Activated naive CD4-positive, alpha-beta T cell treated with anti-CD3 and anti-CD28 coated beads, Interleukin-2, amount 50 U/mL, for 72 hours (primary cell): ENCODE data around the gene UQCRC1. TPM values are rescaled to one million over a fixed set of nuclear protein-coding genes. Genes with fewer than 3 reads are reported as not detected.
A peak's percentile ranks its signal among the peaks of the same experiment; 100 is the strongest.
"Not testable (repeated sequence)": the region's sequence is repeated elsewhere in the genome, so short reads cannot be mapped to it uniquely, and the experiment has no call there.

Source experiments
- ATAC-seq, 2 donors: fragments of 150-1000 bp; cut with Tn5 transposase; 2 replicates each; pipeline ENCODE4 v1.10.0; 2021; ENCODE audit warnings: mild to moderate bottlenecking in 2 of 2, moderate library complexity in 2 of 2
- DNase-seq, 2 donors: peaks; one replicate each; pipeline ENCODE4 v3.0.0; 2021 to 2022; ENCODE audit warnings: low spot score in 2 of 2
- H3K27ac Mint-ChIP-seq, 2 donors: one replicate each; pipeline ENCODE4 v1.8.0; 2022; ENCODE audit warnings: mild to moderate bottlenecking in 2 of 2, mixed read lengths in 2 of 2
- H3K36me3 Mint-ChIP-seq, 2 donors: one replicate each; pipeline ENCODE4 v1.8.0; 2022; ENCODE audit warnings: mixed read lengths in 2 of 2
- H3K9me3 Mint-ChIP-seq, 2 donors: one replicate each; pipeline ENCODE4 v1.8.0; 2022; ENCODE audit warnings: mixed read lengths in 2 of 2
- total RNA-seq, 2 donors: library from RNA; stranded (reverse); gene quantifications; one replicate each; pipeline ENCODE4 v1.2.3, GENCODE V29; 2022

The UQCRC1 gene
- total RNA-seq, 2 donors from 2014 or later = 257 to 269 TPM

GRCh38 chr3:48556796-48557626 lies 52.4 kb downstream of the UQCRC1 start, which contains the start of gene PFKFB4:
Gene PFKFB4 (minus strand): TSS chr3:48556803. CDS start chr3:48556777, 26 bp downstream.
- ATAC-seq = peak; percentile 89 to 93

GRCh38 chr3:48555949-48556795 lies 53.3 kb downstream of the UQCRC1 start:
- peak overlapping the region; percentile 71 to 81 for H3K27ac Mint-ChIP-seq
- DNase-seq (no peak), ATAC-seq (no peak)
- no peaks in the 10 kb centered on the region for H3K9me3 Mint-ChIP-seq
- H3K36me3 Mint-ChIP-seq = peaks cover 0 to 25% of the 10 kb centered on the region in 2 donors

More at GRCh38 chr3:48556796-48557626, 52.4 kb downstream of the UQCRC1 start, which contains the start of gene PFKFB4:
- H3K9me3 Mint-ChIP-seq = no peaks in the 10 kb centered on the region
- peak within 1 kb of the TSS; percentile 71 to 81 for H3K27ac Mint-ChIP-seq
- H3K36me3 Mint-ChIP-seq = peaks cover 0 to 25% of the 10 kb centered on the region in 2 donors
- peak; percentile 99 to 100 for DNase-seq

- H3K9me3 Mint-ChIP-seq = no peaks in the 10 kb centered on the region
- H3K27ac Mint-ChIP-seq = peak overlapping the region in 1 of 2 donors; percentile 53
- ATAC-seq = no peak
- DNase-seq = no peak
- peaks cover 0 to 25% of the 10 kb centered on the region in 2 donors for H3K36me3 Mint-ChIP-seq
Measured at GRCh38 chr3:48555231-48555948, 54.1 kb downstream of the UQCRC1 start.

- Mint-ChIP-seq H3K36me3 (peaks cover 0 to 25% of the 10 kb centered on the region in 2 donors), H3K9me3 (no peaks in the 10 kb centered on the region), H3K27ac (no peak overlapping the region)
- DNase-seq = no peak
- ATAC-seq = no peak
Measured at GRCh38 chr3:48553886-48554845, 55.3 kb downstream of the UQCRC1 start.

- peaks cover 0 to 29% of the 10 kb centered on the region in 2 donors for H3K36me3 Mint-ChIP-seq
- no peaks in the 10 kb centered on the region for H3K9me3 Mint-ChIP-seq
- no peak overlapping the region for H3K27ac Mint-ChIP-seq
- ATAC-seq = no peak
- no peak for DNase-seq
Measured at GRCh38 chr3:48553361-48553760, 56.1 kb downstream of the UQCRC1 start.

GRCh38 chr3:48552111-48552951 lies 57.1 kb downstream of the UQCRC1 start:
- Mint-ChIP-seq H3K36me3 (peaks cover 0 to 35% of the 10 kb centered on the region in 2 donors), H3K27ac (no peak overlapping the region), H3K9me3 (no peaks in the 10 kb centered on the region)
- DNase-seq (no peak), ATAC-seq (no peak)

GRCh38 chr3:48551651-48552050 lies 57.8 kb downstream of the UQCRC1 start:
- H3K36me3 Mint-ChIP-seq = peaks cover 0 to 40% of the 10 kb centered on the region in 2 donors
- not testable (repeated sequence) for DNase-seq, H3K9me3 Mint-ChIP-seq

More at GRCh38 chr3:48551651-48552050, 57.8 kb downstream of the UQCRC1 start:
- ATAC-seq, H3K27ac Mint-ChIP-seq: not testable (repeated sequence)

Other genes starting within 250 kb of the UQCRC1 start
- gene FBXW12, start 237.4 kb downstream of the UQCRC1 start, total RNA-seq = not detected
- gene PLXNB1, start 179.6 kb downstream of the UQCRC1 start, total RNA-seq = 1 to 10 TPM; 3.0 to 7.3 TPM
- gene CCDC51, start 169.5 kb downstream of the UQCRC1 start, total RNA-seq = 10 to 100 TPM; 21.7 to 27.1 TPM
- 100 to 1,000 TPM; 168 to 307 TPM for gene TMA7, start 169.4 kb downstream of the UQCRC1 start, total RNA-seq
- 10 to 100 TPM; 10.1 to 15.9 TPM for gene ATRIP, start 162.9 kb downstream of the UQCRC1 start, total RNA-seq
- 10 to 100 TPM; 64.0 to 75.3 TPM for gene SHISA5, start 105.5 kb downstream of the UQCRC1 start, total RNA-seq
- 100 to 1,000 TPM in 1 of 2 donors, 1 to 10 TPM in 1; 6.3 to 139 TPM for gene PFKFB4, start 52.8 kb downstream of the UQCRC1 start, total RNA-seq
- gene UCN2, start 45.9 kb downstream of the UQCRC1 start, total RNA-seq = under 1 TPM in 1 of 2 donors, not detected in 1; 0.21 TPM
- 1 to 10 TPM; 3.2 to 5.5 TPM for gene COL7A1, start 14.3 kb downstream of the UQCRC1 start, total RNA-seq
- under 1 TPM in 1 of 2 donors, not detected in 1; 0.36 TPM for gene TMEM89, start 12.1 kb upstream of the UQCRC1 start, total RNA-seq
- gene SLC26A6, start 25.8 kb upstream of the UQCRC1 start, total RNA-seq = 100 to 1,000 TPM in 1 of 2 donors, 10 to 100 TPM in 1; 38.3 to 110 TPM
- gene CELSR3, start 53.2 kb upstream of the UQCRC1 start, total RNA-seq = 10 to 100 TPM; 12.6 to 13.1 TPM
- gene NCKIPSD, start 76.3 kb upstream of the UQCRC1 start, total RNA-seq = 10 to 100 TPM; 45.7 to 77.2 TPM
- gene IP6K2, start 107.6 kb upstream of the UQCRC1 start, total RNA-seq = 10 to 100 TPM; 53.8 to 73.5 TPM
- 10 to 100 TPM; 13.9 to 25.6 TPM for gene PRKAR2A, start 238.2 kb upstream of the UQCRC1 start, total RNA-seq